Measurements from ENCODE around the gene NFASC. TPM values are rescaled to one million over a fixed set of nuclear protein-coding genes. Genes with fewer than 3 reads are reported as not detected.

The NFASC gene
- total RNA-seq, 4 donors from 2014 or later = 12.7 to 41.7 (median 19.2) TPM

GRCh38 chr1:204932573-204932909 lies 61.9 kb downstream of the NFASC start:
- Histone ChIP-seq H3K4me3 (no peak overlapping the region), H3K4me1 (no peaks in the 10 kb centered on the region), H3K27ac (no peak overlapping the region), H3K9me3 (no peaks in the 10 kb centered on the region), H3K27me3 (no peaks in the 10 kb centered on the region), H3K36me3 (no peaks in the 10 kb centered on the region)
- TF ChIP-seq CTCF (IDR thresholded peaks at IDR 0.05) = no peak
- no peak for TF ChIP-seq EP300 (IDR thresholded peaks at IDR 0.05)
- no peak for TF ChIP-seq POLR2AphosphoS5 (IDR thresholded peaks at IDR 0.05)
- no peak for TF ChIP-seq POLR2A (IDR thresholded peaks at IDR 0.05)
- DNase-seq (ENCODE audit: low spot score in 2 of 2) = no peak
- 76% methylated on average over 7 of the region's 7 CpGs for WGBS

GRCh38 chr1:204935155-204935554 lies 64.5 kb downstream of the NFASC start:
- 83% methylated on average over 3 of the region's 3 CpGs for WGBS

DNA sequence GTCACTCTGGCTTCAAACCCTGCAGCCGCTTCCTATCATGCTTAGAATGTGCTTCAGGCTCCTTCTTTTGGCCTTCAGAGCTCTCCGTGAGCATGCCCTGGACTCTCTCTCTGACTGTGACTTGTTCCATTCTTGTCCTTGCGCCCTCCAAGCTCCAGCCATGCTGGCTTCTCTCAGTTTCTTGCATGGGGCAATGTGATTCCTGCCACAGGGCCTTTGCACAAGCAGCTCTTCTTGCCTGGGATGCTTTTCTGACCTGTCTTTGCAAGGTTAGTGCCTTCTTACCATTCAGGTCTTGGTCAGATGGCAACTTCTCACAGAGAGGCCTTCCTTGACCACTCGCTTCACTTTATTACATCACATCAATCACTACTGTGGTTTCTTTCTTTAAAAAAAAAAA lies 66.1 kb downstream of the NFASC start:
- no peak for DNase-seq (ENCODE audit: low spot score in 2 of 2)
- no peak overlapping the region for H3K4me3 ChIP-seq
- WGBS = 84% methylated on average over 4 of the region's 4 CpGs

More at GRCh38 chr1:204935155-204935554, 64.5 kb downstream of the NFASC start:
- no peak for TF ChIP-seq POLR2A (IDR thresholded peaks at IDR 0.05)
- TF ChIP-seq CTCF (IDR thresholded peaks at IDR 0.05) = no peak
- TF ChIP-seq EP300 (IDR thresholded peaks at IDR 0.05) = no peak
- TF ChIP-seq POLR2AphosphoS5 (IDR thresholded peaks at IDR 0.05) = no peak
- H3K27me3 ChIP-seq = no peaks in the 10 kb centered on the region
- no peaks in the 10 kb centered on the region for H3K36me3 ChIP-seq
- no peaks in the 10 kb centered on the region for H3K4me1 ChIP-seq
- no peak overlapping the region for H3K4me3 ChIP-seq
- H3K27ac ChIP-seq = no peak overlapping the region
- no peak for DNase-seq (ENCODE audit: low spot score in 2 of 2)
- no peaks in the 10 kb centered on the region for H3K9me3 ChIP-seq

GRCh38 chr1:204937901-204938300 lies 67.2 kb downstream of the NFASC start:
- H3K4me3 ChIP-seq = no peak overlapping the region
- no peaks in the 10 kb centered on the region for H3K36me3 ChIP-seq
- H3K27me3 ChIP-seq = no peaks in the 10 kb centered on the region
- TF ChIP-seq POLR2A (IDR thresholded peaks at IDR 0.05) (no peak), EP300 (IDR thresholded peaks at IDR 0.05) (no peak), CTCF (IDR thresholded peaks at IDR 0.05) (no peak)
- WGBS = 78% methylated on average over 11 of the region's 11 CpGs
- DNase-seq (ENCODE audit: low spot score in 2 of 2) = no peak
- H3K9me3 ChIP-seq = no peaks in the 10 kb centered on the region
- H3K27ac ChIP-seq = no peak overlapping the region
- H3K4me1 ChIP-seq = no peaks in the 10 kb centered on the region

More for the DNA sequence above, 66.1 kb downstream of the NFASC start:
- Histone ChIP-seq H3K36me3 (no peaks in the 10 kb centered on the region), H3K27ac (no peak overlapping the region), H3K27me3 (no peaks in the 10 kb centered on the region), H3K9me3 (no peaks in the 10 kb centered on the region), H3K4me1 (no peaks in the 10 kb centered on the region)
- no peak for TF ChIP-seq POLR2A (IDR thresholded peaks at IDR 0.05)
- TF ChIP-seq POLR2AphosphoS5 (IDR thresholded peaks at IDR 0.05) = no peak
- no peak for TF ChIP-seq EP300 (IDR thresholded peaks at IDR 0.05)
- no peak for TF ChIP-seq CTCF (IDR thresholded peaks at IDR 0.05)

DNA sequence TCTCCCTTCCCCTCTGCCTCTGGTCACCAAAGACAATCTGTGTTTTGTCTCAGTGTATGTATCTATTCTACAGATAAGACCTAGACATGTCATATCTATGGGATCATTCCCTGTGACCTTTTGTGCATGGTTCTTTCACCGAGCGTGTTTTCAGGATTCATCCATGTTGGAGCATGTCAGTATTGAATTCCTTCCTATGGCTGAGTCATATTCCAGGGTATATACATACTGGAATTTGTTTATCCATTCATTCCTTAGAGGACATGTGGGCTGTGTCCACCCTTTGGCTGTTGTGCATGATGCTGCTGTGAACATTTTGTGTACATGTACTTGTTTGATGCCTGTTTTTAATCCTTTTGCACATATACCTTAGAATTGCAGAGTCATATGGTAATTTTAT lies 69.9 kb downstream of the NFASC start:
- no peaks in the 10 kb centered on the region for H3K4me1 ChIP-seq
- TF ChIP-seq POLR2AphosphoS5 (IDR thresholded peaks at IDR 0.05) (no peak), EP300 (IDR thresholded peaks at IDR 0.05) (no peak), POLR2A (IDR thresholded peaks at IDR 0.05) (no peak), CTCF (IDR thresholded peaks at IDR 0.05) (no peak)
- no peaks in the 10 kb centered on the region for H3K27me3 ChIP-seq
- no peak for DNase-seq (ENCODE audit: low spot score in 2 of 2)
- 60% methylated on average over 2 of the region's 2 CpGs for WGBS
- no peaks in the 10 kb centered on the region for H3K36me3 ChIP-seq
- no peak overlapping the region for H3K4me3 ChIP-seq
- no peak overlapping the region for H3K27ac ChIP-seq
- no peaks in the 10 kb centered on the region for H3K9me3 ChIP-seq

Measured in suprapubic skin (tissue), 4 donors.